GM19043 (cell line): ENCODE data around the gene MKI67.
A peak's percentile ranks its signal among the peaks of the same experiment; 100 is the strongest.
"Not testable (repeated sequence)": the region's sequence is repeated elsewhere in the genome, so short reads cannot be mapped to it uniquely, and the experiment has no call there.

ENCODE experiments used
- ATAC-seq: cut with Tn5 transposase; IDR thresholded peaks from one replicate; pipeline ENCODE4 v1.9.1; 2021; ENCODE audit warnings: low read depth; ENCODE audit not compliant: unreplicated experiment

Gene MKI67

DNA sequence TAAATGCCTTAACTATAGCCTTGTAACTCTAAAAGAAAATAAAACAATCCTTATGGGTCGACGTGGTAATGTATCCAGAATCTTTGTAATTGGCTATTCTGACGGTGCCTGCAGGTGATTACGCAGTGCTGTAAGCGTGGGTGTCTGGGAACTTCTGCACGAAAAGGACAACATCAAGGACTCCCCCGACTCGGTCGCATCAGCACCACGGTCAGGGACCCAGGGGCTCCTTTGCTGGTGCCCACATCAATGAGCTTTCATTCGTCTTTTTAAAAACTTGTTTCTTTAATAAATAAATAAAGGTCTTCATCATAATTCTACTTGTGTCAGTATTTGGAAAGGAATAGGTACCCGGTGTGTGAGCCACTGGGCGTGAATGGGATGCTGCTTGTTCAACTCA, 13.2 kb downstream of the MKI67 start:
- ATAC-seq, result no peak

GRCh38 chr10:128111696-128112095, 14.5 kb downstream of the MKI67 start:
- no peak for ATAC-seq

GRCh38 chr10:128110339-128110738, 15.9 kb downstream of the MKI67 start:
- no peak for ATAC-seq

- no peak for ATAC-seq
These were observed 16.5 kb downstream of the MKI67 start for GRCh38 chr10:128109707-128110106.

DNA sequence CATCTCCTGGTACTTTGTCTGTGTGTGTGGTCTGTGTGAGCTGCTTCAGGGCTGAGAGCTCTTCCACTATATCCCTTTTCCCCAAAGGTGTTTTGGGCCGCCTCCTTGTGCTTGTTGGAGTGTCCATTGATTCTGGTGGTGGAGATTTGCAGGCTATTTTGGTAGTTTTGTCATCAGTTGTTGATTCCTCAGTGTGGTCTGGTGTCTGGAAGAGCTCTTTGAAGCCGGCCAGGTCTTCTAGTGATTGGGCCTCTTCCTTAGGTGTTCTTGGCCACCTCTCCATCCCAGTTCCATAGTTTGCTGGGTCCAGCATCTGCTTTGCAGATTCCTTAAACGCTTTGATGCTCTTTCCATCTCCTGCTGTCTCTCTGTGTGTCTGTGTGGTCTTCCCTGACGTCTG, 20.8 kb downstream of the MKI67 start:
- ATAC-seq, result no peak

DNA sequence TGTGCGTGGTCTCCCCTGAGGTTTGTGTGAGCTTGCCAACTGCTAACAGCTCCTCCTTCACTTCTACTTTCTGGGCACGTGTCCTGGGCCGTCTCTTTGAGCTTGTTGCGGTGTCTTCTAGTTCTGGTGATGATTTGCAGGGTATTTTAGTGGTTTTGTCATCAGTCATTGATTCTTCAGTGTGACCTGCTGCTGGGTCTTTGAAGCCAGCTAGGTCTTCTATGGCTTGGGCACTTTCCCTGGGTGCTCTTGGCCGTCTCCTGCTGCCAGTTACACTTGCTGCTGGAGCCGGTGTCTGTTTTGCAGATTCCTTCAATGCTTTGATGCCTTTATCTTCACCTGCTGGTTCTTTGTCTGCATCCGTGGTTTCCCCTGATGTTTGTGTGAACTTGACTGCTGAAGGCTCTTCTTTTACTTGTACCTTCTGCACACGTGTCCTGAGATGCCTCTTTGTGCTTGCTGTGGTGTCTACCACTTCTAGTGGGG, 23.0 kb downstream of the MKI67 start:
- no peak for ATAC-seq

- ATAC-seq, result no peak
These were observed 23.6 kb downstream of the MKI67 start for GRCh38 chr10:128102480-128103228.

- ATAC-seq, result no peak
These were observed 24.3 kb downstream of the MKI67 start for GRCh38 chr10:128101901-128102300.

DNA sequence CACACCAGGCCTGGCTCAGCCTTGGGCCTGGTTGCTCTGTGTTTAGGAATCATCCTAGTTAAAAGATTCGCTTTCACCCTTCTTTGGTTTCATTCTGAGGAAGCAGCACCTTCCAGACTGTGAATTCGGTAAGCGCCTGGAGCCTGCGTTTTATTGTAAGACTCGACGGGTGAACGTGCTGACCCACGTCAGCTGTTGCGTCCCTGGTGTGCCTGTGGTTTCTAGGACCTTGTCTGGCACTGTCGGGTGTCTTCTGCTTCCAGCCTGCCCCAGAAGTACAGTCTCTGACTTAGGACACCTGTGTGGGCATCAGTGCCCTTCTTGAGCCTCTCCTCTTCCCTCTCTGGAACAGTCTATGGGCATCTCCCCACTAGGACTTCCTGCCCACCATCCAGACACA, 26.3 kb downstream of the MKI67 start:
- ATAC-seq, result no peak

DNA sequence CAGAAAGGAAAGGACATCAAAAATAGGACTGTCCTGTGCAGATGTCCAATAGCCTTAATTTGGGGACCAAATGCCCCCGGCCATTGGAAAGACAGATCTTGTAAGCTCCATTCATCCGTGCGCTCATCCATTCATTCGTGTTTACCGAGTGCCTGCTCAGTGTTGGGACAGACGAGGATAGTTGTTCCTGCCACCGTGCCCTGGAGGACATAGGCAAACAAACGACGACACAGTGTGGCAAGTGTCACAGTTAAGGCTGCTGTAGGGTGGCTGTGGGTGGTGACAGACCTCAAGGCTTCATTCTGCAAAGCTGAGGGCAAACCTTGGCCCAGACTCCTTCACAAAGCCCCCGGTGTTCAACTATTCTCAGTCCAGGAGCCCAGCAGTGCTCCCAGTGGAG, 27.6 kb downstream of the MKI67 start:
- no peak for ATAC-seq

DNA sequence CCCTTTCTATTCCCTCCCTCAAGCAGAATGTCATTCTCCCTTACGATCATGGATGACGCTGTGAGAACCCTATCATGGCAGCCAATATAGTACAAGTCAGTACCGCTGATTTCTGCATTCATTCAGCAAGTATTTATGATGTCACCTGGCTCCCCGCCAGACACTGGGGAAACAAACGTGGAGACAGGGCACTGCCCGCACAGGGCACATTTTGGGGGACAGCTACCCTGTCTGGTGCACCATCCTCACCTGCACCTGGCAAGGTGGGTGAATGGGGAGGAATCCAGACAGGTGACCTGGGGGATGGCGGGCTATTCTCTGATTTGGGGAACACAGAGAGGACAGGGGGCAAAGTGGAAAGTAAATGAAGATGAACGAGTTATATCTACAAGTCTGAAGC, 28.4 kb downstream of the MKI67 start:
- no peak for ATAC-seq

DNA sequence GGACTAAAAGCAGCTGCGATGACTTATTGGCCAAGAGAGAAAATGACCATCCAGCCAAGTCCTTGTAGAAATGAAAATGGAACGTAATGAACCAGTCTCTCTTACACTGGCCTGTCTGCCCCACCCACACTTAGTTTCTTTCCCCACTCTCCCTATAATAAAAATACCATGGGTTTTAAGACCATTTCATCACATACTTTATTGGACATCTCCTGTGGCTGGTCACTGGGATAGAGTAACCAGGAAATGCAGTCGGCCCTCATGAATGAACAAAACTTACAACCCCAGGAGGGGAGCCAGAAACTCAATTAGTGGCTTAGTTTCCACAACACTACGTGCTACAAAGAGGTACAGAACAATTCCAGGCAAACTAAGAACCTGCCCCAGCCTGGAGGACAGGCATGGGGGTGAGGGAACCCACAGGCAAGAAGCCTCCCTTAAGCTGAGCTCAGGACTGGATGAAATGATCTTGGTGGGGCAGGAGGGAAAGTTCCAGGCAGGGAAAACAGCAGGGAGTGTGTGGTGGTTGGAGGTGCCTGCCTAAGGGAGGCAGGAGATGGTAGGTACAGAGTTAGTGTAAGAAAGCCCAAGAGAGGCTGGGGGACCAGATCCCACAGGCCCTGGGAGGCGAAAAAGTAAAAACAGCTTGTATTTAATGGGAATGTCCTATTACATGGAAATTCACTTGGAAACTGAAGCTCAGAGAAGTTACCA, 29.6 kb downstream of the MKI67 start:
- no peak for ATAC-seq

DNA sequence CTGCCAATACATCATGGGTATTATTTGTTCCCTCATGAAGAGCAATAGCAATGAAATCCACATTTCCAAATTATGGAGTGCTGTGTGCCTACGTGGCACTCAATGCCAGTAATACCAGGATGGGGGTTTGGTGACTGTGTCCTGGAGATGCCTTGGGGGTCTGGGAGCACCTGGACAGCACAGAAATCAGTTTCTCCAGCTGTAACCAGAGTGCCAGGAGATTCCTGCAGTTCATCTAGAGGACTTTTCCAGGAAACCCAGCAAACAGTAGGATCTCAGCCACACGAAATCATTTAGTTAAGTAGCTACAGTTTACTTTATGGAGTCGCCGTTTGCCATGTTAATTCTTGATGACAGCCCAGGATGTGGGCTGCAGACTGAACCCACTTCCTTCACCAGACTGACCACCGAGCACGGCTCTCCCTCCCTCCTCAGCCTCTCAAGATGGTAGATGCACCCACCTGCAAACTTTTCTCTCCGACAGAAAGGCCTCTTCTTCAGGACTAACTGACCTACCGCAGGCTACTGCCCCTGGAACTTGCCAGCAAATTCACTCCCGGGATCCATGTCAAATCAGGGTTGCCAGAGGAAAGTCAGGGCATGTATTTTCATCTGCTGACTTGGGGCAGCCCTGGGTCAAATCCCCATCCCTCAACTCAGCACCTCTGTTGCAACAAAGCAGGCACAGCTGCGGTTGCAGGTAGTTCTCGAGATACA, 30.3 kb downstream of the MKI67 start:
- peak; percentile 62 for ATAC-seq

DNA sequence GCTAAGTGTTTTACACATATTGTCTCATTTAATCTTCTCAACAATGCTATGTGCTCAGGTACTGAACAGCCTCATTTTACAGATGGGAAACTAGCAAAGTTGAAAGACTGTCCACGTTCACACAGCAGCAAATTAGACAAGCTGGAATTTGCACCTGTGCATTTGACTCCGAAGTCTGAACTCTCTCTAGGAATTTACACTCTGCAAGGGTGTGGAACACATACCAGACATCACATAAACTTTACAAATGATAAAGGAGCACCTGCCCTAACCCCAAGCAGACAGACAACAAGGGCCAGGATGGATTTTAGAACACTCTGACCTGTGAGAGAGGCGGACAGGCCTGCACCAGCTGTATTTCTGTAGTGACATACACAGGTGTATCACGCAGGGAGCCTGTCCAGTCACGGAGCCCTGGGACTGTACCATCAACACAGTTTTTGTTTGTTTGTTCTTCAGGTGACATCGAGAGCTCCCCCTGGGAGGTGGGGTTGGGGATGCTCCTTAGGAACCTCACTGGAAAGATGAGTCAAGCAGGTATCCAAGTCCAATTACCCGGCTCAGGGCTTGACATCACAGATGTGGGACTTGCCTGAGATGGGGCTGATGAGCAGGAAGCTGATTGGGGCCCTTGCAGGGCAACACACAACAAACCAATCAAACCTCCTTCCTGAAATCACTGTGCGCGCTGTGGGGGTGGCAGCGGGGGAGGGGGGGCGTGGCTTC, 31.0 kb downstream of the MKI67 start:
- peak; percentile 69 for ATAC-seq

DNA sequence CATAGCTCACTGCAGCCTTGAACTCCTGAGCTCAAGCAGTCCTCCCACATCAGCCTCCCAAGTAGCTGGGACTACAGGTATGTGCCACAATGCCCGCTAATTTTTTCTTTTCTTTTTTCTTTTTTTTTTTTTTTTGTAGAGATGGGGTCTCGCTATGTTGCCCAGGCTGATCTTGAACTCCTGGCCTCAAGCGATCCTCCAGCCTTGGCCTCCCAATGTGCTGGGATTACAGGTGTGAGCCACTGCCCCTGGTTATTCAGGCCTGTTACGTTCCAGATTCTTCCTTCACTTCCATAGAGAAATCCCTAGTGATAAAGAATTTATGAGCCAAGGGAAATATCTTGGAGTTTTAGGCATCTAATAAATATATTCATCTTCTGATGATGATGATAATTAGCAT, 31.6 kb downstream of the MKI67 start:
- ATAC-seq, result not testable (repeated sequence)

- ATAC-seq, result no peak
These were observed 33.8 kb downstream of the MKI67 start for GRCh38 chr10:128092454-128092853.

DNA sequence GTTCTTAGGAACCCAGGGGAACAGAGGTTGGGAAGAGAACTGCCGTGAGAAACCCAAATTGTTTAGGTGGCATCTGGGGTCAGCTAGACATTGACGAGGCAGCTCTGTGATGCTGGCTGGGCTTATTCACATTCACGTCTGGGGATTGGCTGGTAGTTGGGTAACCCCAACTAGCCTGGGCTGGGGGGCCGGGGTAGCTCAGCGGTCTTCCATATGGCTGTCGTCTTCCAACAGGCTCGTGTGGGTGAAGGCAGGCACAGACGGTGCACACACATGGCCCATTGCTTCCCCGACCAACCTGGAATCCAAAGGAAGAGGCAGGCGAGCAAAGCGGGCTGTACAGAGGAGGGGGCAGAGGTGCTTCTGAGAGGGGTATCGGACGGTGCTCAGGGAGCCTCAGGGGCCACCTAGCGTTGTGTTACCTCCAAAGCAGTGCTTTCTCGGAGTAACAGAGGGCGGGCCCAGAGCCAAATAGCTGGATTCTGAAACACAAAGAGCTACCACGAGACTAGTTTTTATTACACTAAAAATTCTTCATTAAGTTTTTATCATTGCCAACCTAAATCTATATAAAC, 34.5 kb downstream of the MKI67 start:
- no peak for ATAC-seq

- ATAC-seq, result no peak
These were observed 38.1 kb downstream of the MKI67 start for GRCh38 chr10:128087884-128088709.

DNA sequence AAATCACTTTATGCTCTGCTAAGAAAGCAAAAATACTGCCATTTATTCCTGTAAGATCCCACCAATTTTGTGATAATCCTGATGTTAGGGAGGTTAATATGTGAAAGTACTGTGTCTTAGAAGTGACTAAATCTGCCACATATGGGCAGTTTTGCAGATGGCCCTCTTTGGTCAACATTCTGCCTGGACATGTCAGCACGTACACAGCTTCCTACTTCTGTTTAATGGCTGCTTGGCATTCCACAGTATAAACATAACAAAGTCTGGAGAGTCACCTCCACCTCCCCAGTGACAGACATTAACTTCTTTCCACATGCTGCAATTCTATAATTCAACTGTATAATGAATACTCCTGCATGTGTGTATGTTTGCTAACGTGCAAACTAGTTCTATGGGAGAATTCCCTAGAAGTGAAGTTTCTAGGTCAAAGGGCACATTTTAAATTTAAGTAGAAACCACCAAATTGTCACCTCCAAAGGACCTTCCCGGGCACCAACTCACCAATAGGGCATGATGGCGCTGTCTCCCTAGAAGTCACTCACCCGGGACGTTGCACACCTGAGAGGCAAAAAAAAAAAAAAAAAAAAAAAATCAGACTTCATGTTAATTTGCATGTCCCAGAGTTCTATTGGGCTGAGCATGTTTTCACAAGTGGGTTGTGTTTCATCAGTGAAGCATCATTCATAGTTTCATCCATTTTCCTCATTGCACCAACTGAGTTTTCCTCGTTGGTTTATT, 38.9 kb downstream of the MKI67 start:
- ATAC-seq, result no peak
